Measurements from ENCODE around the gene B3GALT2.

Gene B3GALT2

DNA sequence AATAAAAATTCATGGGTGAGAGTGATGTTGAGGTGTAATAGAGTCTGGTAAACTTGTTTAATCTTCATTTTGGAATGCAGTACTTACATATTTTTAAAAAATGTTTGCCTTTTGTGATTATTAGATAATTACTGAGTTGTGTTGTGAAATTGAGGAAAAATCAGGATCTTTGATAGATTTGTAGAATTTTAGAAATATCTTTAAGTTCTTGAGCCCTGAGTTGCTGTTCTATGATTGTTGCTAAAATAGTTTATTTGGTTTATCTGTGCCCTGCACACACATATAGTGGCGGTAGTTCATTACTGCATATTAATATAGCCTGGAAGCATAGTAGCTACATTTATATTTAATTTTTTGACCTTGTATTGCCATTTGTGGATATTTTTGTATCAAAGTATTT lies 1.6 kb downstream of the B3GALT2 start:
- peak overlapping the region in 1 of 2 donors; percentile 63 for H3K4me3 ChIP-seq (ENCODE audit: low read depth in 1 of 2, low read length in 2 of 2)
- no peaks in the 10 kb centered on the region for H3K27me3 ChIP-seq (ENCODE audit: control insufficient read depth in 1 of 2, insufficient read depth in 2 of 2, low read length in 2 of 2)
- no peak overlapping the region for H3K27ac ChIP-seq (ENCODE audit: low read depth, low read length)
- H3K9me3 ChIP-seq (ENCODE audit: control insufficient read depth in 1 of 2, low read length in 2 of 2): no peaks in the 10 kb centered on the region
- no peak overlapping the region for H3K9ac ChIP-seq (ENCODE audit: low read depth in 1 of 2, low read length in 2 of 2)
- peaks cover 12 to 38% of the 10 kb centered on the region in 2 donors for H3K4me1 ChIP-seq (ENCODE audit: control insufficient read depth in 1 of 2, insufficient read depth in 2 of 2, low read length in 2 of 2)
- no peaks in the 10 kb centered on the region for H3K36me3 ChIP-seq (ENCODE audit: control insufficient read depth in 1 of 2, insufficient read depth in 2 of 2, low read length in 2 of 2)

- no peaks in the 10 kb centered on the region for H3K27me3 ChIP-seq (ENCODE audit: control insufficient read depth in 1 of 2, insufficient read depth in 2 of 2, low read length in 2 of 2)
- no peaks in the 10 kb centered on the region for H3K36me3 ChIP-seq (ENCODE audit: control insufficient read depth in 1 of 2, insufficient read depth in 2 of 2, low read length in 2 of 2)
- no peaks in the 10 kb centered on the region for H3K9me3 ChIP-seq (ENCODE audit: control insufficient read depth in 1 of 2, low read length in 2 of 2)
- H3K9ac ChIP-seq (ENCODE audit: low read depth in 1 of 2, low read length in 2 of 2): no peak overlapping the region
- H3K27ac ChIP-seq (ENCODE audit: low read depth, low read length): no peak overlapping the region
- peak overlapping the region in 1 of 2 donors; percentile 12 for H3K4me3 ChIP-seq (ENCODE audit: low read depth in 1 of 2, low read length in 2 of 2)
- H3K4me1 ChIP-seq (ENCODE audit: control insufficient read depth in 1 of 2, insufficient read depth in 2 of 2, low read length in 2 of 2): peaks cover 11 to 32% of the 10 kb centered on the region in 2 donors
Measured at GRCh38 chr1:193183019-193183627, 3.3 kb downstream of the B3GALT2 start.

DNA sequence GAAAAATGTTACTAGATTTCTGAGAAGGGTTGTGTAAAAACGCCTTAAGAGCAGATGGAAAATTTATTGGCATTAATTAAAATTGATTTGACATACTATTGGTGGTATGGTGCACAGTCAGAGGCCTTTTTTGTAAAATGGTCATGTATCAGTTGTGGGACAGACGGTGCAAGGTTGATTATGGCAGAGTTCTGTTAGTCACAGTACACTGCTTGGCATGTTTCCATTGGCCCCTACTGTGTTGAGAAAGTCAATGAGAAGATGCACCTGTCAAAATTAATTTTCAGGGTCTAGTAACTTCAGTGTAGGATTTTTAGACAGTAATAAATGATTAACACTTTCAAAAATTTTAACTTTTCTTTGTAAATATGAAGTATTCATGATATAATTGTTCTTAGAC lies 4.4 kb downstream of the B3GALT2 start:
- Histone ChIP-seq H3K27ac (ENCODE audit: low read depth, low read length) (no peak overlapping the region), H3K36me3 (ENCODE audit: control insufficient read depth in 1 of 2, insufficient read depth in 2 of 2, low read length in 2 of 2) (no peaks in the 10 kb centered on the region), H3K9ac (ENCODE audit: low read depth in 1 of 2, low read length in 2 of 2) (no peak overlapping the region), H3K9me3 (ENCODE audit: control insufficient read depth in 1 of 2, low read length in 2 of 2) (no peaks in the 10 kb centered on the region), H3K4me3 (ENCODE audit: low read depth in 1 of 2, low read length in 2 of 2) (no peak overlapping the region), H3K27me3 (ENCODE audit: control insufficient read depth in 1 of 2, insufficient read depth in 2 of 2, low read length in 2 of 2) (no peaks in the 10 kb centered on the region), H3K4me1 (ENCODE audit: control insufficient read depth in 1 of 2, insufficient read depth in 2 of 2, low read length in 2 of 2) (peaks cover 3 to 20% of the 10 kb centered on the region in 2 donors)

GRCh38 chr1:193181536-193181935 lies 4.9 kb downstream of the B3GALT2 start:
- no peak overlapping the region for H3K4me3 ChIP-seq (ENCODE audit: low read depth in 1 of 2, low read length in 2 of 2)
- H3K9me3 ChIP-seq (ENCODE audit: control insufficient read depth in 1 of 2, low read length in 2 of 2): no peaks in the 10 kb centered on the region
- peaks cover 3 to 17% of the 10 kb centered on the region in 2 donors for H3K4me1 ChIP-seq (ENCODE audit: control insufficient read depth in 1 of 2, insufficient read depth in 2 of 2, low read length in 2 of 2)
- no peak overlapping the region for H3K27ac ChIP-seq (ENCODE audit: low read depth, low read length)
- H3K27me3 ChIP-seq (ENCODE audit: control insufficient read depth in 1 of 2, insufficient read depth in 2 of 2, low read length in 2 of 2): no peaks in the 10 kb centered on the region
- H3K36me3 ChIP-seq (ENCODE audit: control insufficient read depth in 1 of 2, insufficient read depth in 2 of 2, low read length in 2 of 2): no peaks in the 10 kb centered on the region
- no peak overlapping the region for H3K9ac ChIP-seq (ENCODE audit: low read depth in 1 of 2, low read length in 2 of 2)

GRCh38 chr1:193179094-193179493 lies 7.3 kb downstream of the B3GALT2 start:
- Histone ChIP-seq H3K27me3 (ENCODE audit: control insufficient read depth in 1 of 2, insufficient read depth in 2 of 2, low read length in 2 of 2) (no peaks in the 10 kb centered on the region), H3K9ac (ENCODE audit: low read depth in 1 of 2, low read length in 2 of 2) (no peak overlapping the region), H3K27ac (ENCODE audit: low read depth, low read length) (no peak overlapping the region), H3K4me3 (ENCODE audit: low read depth in 1 of 2, low read length in 2 of 2) (no peak overlapping the region), H3K36me3 (ENCODE audit: control insufficient read depth in 1 of 2, insufficient read depth in 2 of 2, low read length in 2 of 2) (no peaks in the 10 kb centered on the region), H3K9me3 (ENCODE audit: control insufficient read depth in 1 of 2, low read length in 2 of 2) (no peaks in the 10 kb centered on the region), H3K4me1 (ENCODE audit: control insufficient read depth in 1 of 2, insufficient read depth in 2 of 2, low read length in 2 of 2) (peaks cover 0 to 7% of the 10 kb centered on the region in 2 donors)

- H3K27ac ChIP-seq (ENCODE audit: low read depth, low read length): no peak overlapping the region
- no peak overlapping the region for H3K9ac ChIP-seq (ENCODE audit: low read depth in 1 of 2, low read length in 2 of 2)
- peaks cover 0 to 5% of the 10 kb centered on the region in 2 donors for H3K4me1 ChIP-seq (ENCODE audit: control insufficient read depth in 1 of 2, insufficient read depth in 2 of 2, low read length in 2 of 2)
- no peaks in the 10 kb centered on the region for H3K27me3 ChIP-seq (ENCODE audit: control insufficient read depth in 1 of 2, insufficient read depth in 2 of 2, low read length in 2 of 2)
- no peak overlapping the region for H3K4me3 ChIP-seq (ENCODE audit: low read depth in 1 of 2, low read length in 2 of 2)
- H3K9me3 ChIP-seq (ENCODE audit: control insufficient read depth in 1 of 2, low read length in 2 of 2): no peaks in the 10 kb centered on the region
- no peaks in the 10 kb centered on the region for H3K36me3 ChIP-seq (ENCODE audit: control insufficient read depth in 1 of 2, insufficient read depth in 2 of 2, low read length in 2 of 2)
Measured at GRCh38 chr1:193176788-193177187, 9.6 kb downstream of the B3GALT2 start.

- Histone ChIP-seq H3K9me3 (ENCODE audit: control insufficient read depth in 1 of 2, low read length in 2 of 2) (no peaks in the 10 kb centered on the region), H3K4me1 (ENCODE audit: control insufficient read depth in 1 of 2, insufficient read depth in 2 of 2, low read length in 2 of 2) (peaks cover 0 to 5% of the 10 kb centered on the region in 2 donors), H3K36me3 (ENCODE audit: control insufficient read depth in 1 of 2, insufficient read depth in 2 of 2, low read length in 2 of 2) (peaks cover 0 to 2% of the 10 kb centered on the region in 2 donors), H3K27ac (ENCODE audit: low read depth, low read length) (no peak overlapping the region), H3K4me3 (ENCODE audit: low read depth in 1 of 2, low read length in 2 of 2) (no peak overlapping the region), H3K27me3 (ENCODE audit: control insufficient read depth in 1 of 2, insufficient read depth in 2 of 2, low read length in 2 of 2) (no peaks in the 10 kb centered on the region), H3K9ac (ENCODE audit: low read depth in 1 of 2, low read length in 2 of 2) (no peak overlapping the region)
Measured at GRCh38 chr1:193176113-193176512, 10.3 kb downstream of the B3GALT2 start.

DNA sequence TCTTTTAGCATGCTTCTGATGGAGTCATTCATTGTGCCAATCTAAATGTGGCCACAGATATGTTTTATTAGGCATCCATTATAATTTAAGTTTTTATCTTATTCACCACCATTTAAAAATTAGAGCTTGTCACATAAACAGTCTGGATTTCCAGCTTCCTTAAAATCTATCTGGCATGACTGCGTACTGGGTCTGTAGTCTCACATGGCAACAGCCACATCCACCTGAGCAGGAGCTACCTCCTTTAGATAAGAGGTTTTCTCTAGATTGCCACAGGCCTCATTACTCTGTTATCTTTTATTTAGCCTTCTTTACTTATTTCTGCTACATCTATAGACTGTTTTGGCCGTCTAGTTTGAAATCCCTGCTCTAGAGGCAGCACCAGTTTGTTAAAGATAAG lies 29.1 kb downstream of the B3GALT2 start:
- no peaks in the 10 kb centered on the region for H3K9me3 ChIP-seq (ENCODE audit: control insufficient read depth in 1 of 2, low read length in 2 of 2)

GRCh38 chr1:193156822-193157142 lies 29.6 kb downstream of the B3GALT2 start:
- H3K9me3 ChIP-seq (ENCODE audit: control insufficient read depth in 1 of 2, low read length in 2 of 2): no peaks in the 10 kb centered on the region
- no peak overlapping the region for H3K27ac ChIP-seq (ENCODE audit: low read depth, low read length)
- H3K36me3 ChIP-seq (ENCODE audit: control insufficient read depth in 1 of 2, insufficient read depth in 2 of 2, low read length in 2 of 2): peaks cover 2 to 10% of the 10 kb centered on the region in 2 donors
- no peak overlapping the region for H3K4me3 ChIP-seq (ENCODE audit: low read depth in 1 of 2, low read length in 2 of 2)
- H3K27me3 ChIP-seq (ENCODE audit: control insufficient read depth in 1 of 2, insufficient read depth in 2 of 2, low read length in 2 of 2): no peaks in the 10 kb centered on the region
- H3K4me1 ChIP-seq (ENCODE audit: control insufficient read depth in 1 of 2, insufficient read depth in 2 of 2, low read length in 2 of 2): peaks cover 12% of the 10 kb centered on the region in 2 donors
- H3K9ac ChIP-seq (ENCODE audit: low read depth in 1 of 2, low read length in 2 of 2): no peak overlapping the region

More for the DNA sequence above, 29.1 kb downstream of the B3GALT2 start:
- H3K27ac ChIP-seq (ENCODE audit: low read depth, low read length): no peak overlapping the region
- H3K4me1 ChIP-seq (ENCODE audit: control insufficient read depth in 1 of 2, insufficient read depth in 2 of 2, low read length in 2 of 2): peaks cover 12% of the 10 kb centered on the region in 2 donors
- H3K36me3 ChIP-seq (ENCODE audit: control insufficient read depth in 1 of 2, insufficient read depth in 2 of 2, low read length in 2 of 2): peaks cover 2 to 7% of the 10 kb centered on the region in 2 donors
- H3K27me3 ChIP-seq (ENCODE audit: control insufficient read depth in 1 of 2, insufficient read depth in 2 of 2, low read length in 2 of 2): no peaks in the 10 kb centered on the region
- no peak overlapping the region for H3K9ac ChIP-seq (ENCODE audit: low read depth in 1 of 2, low read length in 2 of 2)
- no peak overlapping the region for H3K4me3 ChIP-seq (ENCODE audit: low read depth in 1 of 2, low read length in 2 of 2)

DNA sequence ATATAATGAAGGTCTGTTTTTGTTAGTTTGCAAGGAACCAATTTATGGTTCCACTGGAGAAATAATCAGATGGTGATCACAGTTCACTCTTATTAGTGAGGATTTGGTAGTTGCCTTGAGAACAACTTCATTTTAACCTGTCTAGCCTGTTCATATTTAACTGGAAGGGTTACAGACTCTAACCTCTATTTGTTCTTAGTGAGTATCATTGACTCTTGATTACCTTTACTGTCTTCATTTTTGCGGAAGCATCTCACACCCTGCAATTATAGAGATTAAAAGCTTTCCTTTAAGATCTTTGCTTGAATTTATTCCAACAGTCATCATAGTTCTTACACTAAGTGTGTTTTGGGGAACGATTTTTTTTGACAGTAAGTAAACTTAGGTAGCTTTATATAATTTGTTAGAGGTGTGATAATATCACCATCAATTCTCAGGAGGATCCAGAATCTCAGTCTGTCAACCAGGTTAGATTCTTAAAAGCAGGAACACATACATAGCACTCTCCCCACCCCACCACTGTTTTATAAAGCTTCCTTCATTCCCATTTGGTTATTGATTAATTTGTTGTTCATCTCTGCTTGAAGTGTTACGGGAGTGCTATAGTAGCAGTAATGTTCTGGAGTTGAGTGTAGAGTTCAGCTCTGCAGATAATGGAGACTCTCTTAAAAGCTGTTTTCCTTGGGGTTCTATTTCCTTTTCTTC lies 30.1 kb downstream of the B3GALT2 start:
- Histone ChIP-seq H3K36me3 (ENCODE audit: control insufficient read depth in 1 of 2, insufficient read depth in 2 of 2, low read length in 2 of 2) (peaks cover 6 to 15% of the 10 kb centered on the region in 2 donors), H3K9ac (ENCODE audit: low read depth in 1 of 2, low read length in 2 of 2) (no peak overlapping the region), H3K4me3 (ENCODE audit: low read depth in 1 of 2, low read length in 2 of 2) (no peak overlapping the region), H3K4me1 (ENCODE audit: control insufficient read depth in 1 of 2, insufficient read depth in 2 of 2, low read length in 2 of 2) (peaks cover 12% of the 10 kb centered on the region in 2 donors), H3K27ac (ENCODE audit: low read depth, low read length) (no peak overlapping the region), H3K27me3 (ENCODE audit: control insufficient read depth in 1 of 2, insufficient read depth in 2 of 2, low read length in 2 of 2) (no peaks in the 10 kb centered on the region), H3K9me3 (ENCODE audit: control insufficient read depth in 1 of 2, low read length in 2 of 2) (no peaks in the 10 kb centered on the region)
